RWPE2 (cell line): Measurements from ENCODE around the gene RERG.

Experiments used
- ATAC-seq: fragments of 200-7000 bp; cut with Tn5 transposase; 3 replicates; pipeline ENCODE4 v1.9.1; 2021; ENCODE audit warnings: low read depth
- DNase-seq: peaks from one replicate; pipeline ENCODE4 v3.0.0-alpha.2; 2020; ENCODE audit warnings: low spot score
- H3K27ac ChIP-seq: fragments of 450-650 bp; 2 replicates; pipeline ENCODE4 v1.5.1; 2017; ENCODE audit warnings: mild to moderate bottlenecking; ENCODE audit not compliant: poor library complexity, severe bottlenecking
- H3K27me3 ChIP-seq: fragments of 250-450 bp; sonication (Bioruptor Pico); 2 replicates; pipeline ENCODE4 v1.5.1; 2021; ENCODE audit warnings: mild to moderate bottlenecking, moderate library complexity; ENCODE audit not compliant: insufficient read depth, poor library complexity, severe bottlenecking
- H3K36me3 ChIP-seq: fragments of 250-450 bp; sonication (Bioruptor Pico); 2 replicates; pipeline ENCODE4 v1.5.1; 2020; ENCODE audit warnings: low read depth, mild to moderate bottlenecking, moderate library complexity
- H3K4me1 ChIP-seq: fragments of 250-450 bp; sonication (Bioruptor Pico); 2 replicates; pipeline ENCODE4 v1.5.1; 2021; ENCODE audit warnings: mild to moderate bottlenecking, moderate library complexity; ENCODE audit not compliant: insufficient read depth, poor library complexity, severe bottlenecking
- H3K4me3 ChIP-seq: fragments of 250-450 bp; sonication (Bioruptor Pico); 2 replicates; pipeline ENCODE4 v1.5.1; 2021; ENCODE audit warnings: mild to moderate bottlenecking, moderate library complexity; ENCODE audit not compliant: severe bottlenecking
- H3K9me3 ChIP-seq: fragments of 250-450 bp; sonication (Bioruptor Pico); 2 replicates; pipeline ENCODE4 v1.5.1; 2021; ENCODE audit warnings: mild to moderate bottlenecking, moderate library complexity; ENCODE audit not compliant: severe bottlenecking
- TF ChIP-seq, protein P1 (sequence below): fragments of 450-650 bp; IDR thresholded peaks from one replicate; pipeline ENCODE4 v1.5.1; 2017; ENCODE audit warnings: mild to moderate bottlenecking, moderate library complexity; ENCODE audit not compliant: poor library complexity, severe bottlenecking

RERG gene

GRCh38 chr12:15171012-15171655, 50.1 kb downstream of the RERG start:
- Histone ChIP-seq H3K27ac (no peak overlapping the region), H3K4me1 (no peaks in the 10 kb centered on the region), H3K27me3 (no peaks in the 10 kb centered on the region), H3K36me3 (no peaks in the 10 kb centered on the region), H3K4me3 (no peak overlapping the region), H3K9me3 (no peaks in the 10 kb centered on the region)
- DNase-seq (no peak), ATAC-seq (no peak)
- TF ChIP-seq, protein P1, sequence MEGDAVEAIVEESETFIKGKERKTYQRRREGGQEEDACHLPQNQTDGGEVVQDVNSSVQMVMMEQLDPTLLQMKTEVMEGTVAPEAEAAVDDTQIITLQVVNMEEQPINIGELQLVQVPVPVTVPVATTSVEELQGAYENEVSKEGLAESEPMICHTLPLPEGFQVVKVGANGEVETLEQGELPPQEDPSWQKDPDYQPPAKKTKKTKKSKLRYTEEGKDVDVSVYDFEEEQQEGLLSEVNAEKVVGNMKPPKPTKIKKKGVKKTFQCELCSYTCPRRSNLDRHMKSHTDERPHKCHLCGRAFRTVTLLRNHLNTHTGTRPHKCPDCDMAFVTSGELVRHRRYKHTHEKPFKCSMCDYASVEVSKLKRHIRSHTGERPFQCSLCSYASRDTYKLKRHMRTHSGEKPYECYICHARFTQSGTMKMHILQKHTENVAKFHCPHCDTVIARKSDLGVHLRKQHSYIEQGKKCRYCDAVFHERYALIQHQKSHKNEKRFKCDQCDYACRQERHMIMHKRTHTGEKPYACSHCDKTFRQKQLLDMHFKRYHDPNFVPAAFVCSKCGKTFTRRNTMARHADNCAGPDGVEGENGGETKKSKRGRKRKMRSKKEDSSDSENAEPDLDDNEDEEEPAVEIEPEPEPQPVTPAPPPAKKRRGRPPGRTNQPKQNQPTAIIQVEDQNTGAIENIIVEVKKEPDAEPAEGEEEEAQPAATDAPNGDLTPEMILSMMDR = no peak

DNA sequence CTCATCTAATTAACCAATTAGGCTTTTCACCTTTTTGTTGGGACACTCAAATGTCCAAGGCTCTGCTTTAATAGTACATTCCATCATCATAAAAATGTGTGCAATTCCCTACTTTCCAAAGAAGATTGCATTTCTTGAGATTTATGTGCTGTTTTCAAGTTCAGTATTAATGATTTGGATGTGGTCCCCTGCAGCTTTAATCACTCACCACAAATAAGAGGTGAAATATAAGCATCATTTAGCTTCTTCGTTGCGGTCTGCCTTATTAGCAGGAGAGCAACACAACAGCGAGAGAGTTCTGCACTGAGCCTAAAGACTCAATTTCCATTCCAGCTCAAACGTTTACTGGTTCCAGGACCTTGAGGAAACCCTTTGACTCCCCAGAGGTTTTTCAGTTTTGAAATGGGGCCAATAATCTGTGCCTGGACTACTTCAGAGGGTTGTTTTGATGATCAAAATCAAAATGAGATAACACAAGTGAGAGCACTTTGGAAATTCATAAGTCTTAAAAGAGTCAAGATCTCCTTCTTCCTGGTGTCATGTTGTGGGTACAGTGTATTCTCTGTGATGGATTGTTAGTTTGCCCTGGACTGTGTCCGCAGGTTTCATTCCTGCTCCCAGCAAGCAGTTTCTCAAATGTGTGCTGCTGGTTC, 53.1 kb downstream of the RERG start:
- TF ChIP-seq, protein P1 = no peak
- Histone ChIP-seq H3K36me3 (no peaks in the 10 kb centered on the region), H3K4me1 (no peaks in the 10 kb centered on the region), H3K27me3 (no peaks in the 10 kb centered on the region), H3K27ac (no peak overlapping the region), H3K9me3 (no peaks in the 10 kb centered on the region), H3K4me3 (no peak overlapping the region)
- DNase-seq = no peak
- no peak for ATAC-seq

DNA sequence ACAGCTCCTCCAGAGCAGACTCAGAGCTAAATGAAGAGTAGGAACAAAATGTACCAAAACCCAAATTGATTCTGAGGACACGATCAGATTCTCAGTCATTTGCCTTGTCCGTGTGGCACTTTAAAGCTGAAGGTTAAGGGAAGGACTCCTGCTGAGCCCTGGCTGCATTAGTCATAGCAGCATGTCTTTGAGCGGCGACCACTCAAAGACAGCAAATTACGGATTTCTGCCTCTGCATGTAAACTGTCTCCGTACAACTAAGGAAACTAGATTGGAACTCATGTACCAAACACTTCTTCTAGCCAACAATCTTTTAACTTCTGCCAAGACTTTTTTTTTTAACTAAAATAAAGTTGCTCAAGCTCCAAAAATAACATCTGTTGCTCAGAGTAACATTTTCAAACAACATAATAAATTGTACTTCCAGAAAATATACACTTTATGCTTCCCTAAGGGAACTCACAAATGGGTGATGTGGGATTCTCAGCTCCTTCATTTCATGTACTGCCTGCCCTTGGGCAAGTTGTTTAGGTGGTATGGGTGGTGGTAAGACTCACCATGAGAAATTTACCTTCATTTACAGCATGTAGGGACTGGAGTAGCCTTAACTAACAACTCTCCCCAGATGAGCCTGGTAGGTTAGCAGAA, 56.1 kb downstream of the RERG start:
- Histone ChIP-seq H3K27ac (no peak overlapping the region), H3K4me3 (no peak overlapping the region), H3K27me3 (no peaks in the 10 kb centered on the region), H3K36me3 (no peaks in the 10 kb centered on the region), H3K9me3 (no peaks in the 10 kb centered on the region), H3K4me1 (peaks cover 2% of the 10 kb centered on the region)
- TF ChIP-seq, protein P1 = no peak
- ATAC-seq (no peak), DNase-seq (no peak)

GRCh38 chr12:15163030-15163976, 57.9 kb downstream of the RERG start:
- Histone ChIP-seq H3K4me1 (peaks cover 2% of the 10 kb centered on the region), H3K9me3 (no peaks in the 10 kb centered on the region), H3K4me3 (no peak overlapping the region), H3K27me3 (no peaks in the 10 kb centered on the region), H3K36me3 (no peaks in the 10 kb centered on the region), H3K27ac (no peak overlapping the region)
- DNase-seq (no peak), ATAC-seq (no peak)
- TF ChIP-seq, protein P1 = no peak
